CD14-positive monocyte (primary cell): ENCODE measurements around the gene CYP4F8. TPM values are rescaled to one million over a fixed set of nuclear protein-coding genes. Genes with fewer than 3 reads are reported as not detected.

Experiments
- DNase-seq, 3 donors: peaks; one replicate each; pipeline ENCODE4 v3.0.0-alpha.2; 2011 to 2022
- H2AFZ ChIP-seq: 2 replicates; pipeline ENCODE4 v1.6.0; 2012; ENCODE audit warnings: mild to moderate bottlenecking, low read depth, low read length, inconsistent platforms; ENCODE audit not compliant: insufficient read depth, poor library complexity, severe bottlenecking
- H3K27ac ChIP-seq, 2 donors: 1 replicate in 1 of 2; 2 replicates in 1 of 2; pipeline ENCODE4 v1.5.1; 2012 to 2013; ENCODE audit warnings: low read length in 2 of 2, control low read depth in 1 of 2, inconsistent platforms in 1 of 2, low read depth in 1 of 2, mild to moderate bottlenecking in 1 of 2
- H3K27me3 ChIP-seq, 2 donors: one replicate each; pipeline versions ENCODE4 v1.6.0 to v1.6.1; 2011 to 2013; ENCODE audit warnings: low read length in 2 of 2; ENCODE audit not compliant: control insufficient read depth in 2 of 2, insufficient read depth in 2 of 2
- H3K36me3 ChIP-seq, 2 donors: replicated peaks in 1 of 2; 1 replicate in 1 of 2; 2 replicates in 1 of 2; pipeline versions ENCODE4 v1.5.1 to v1.6.1; 2012 to 2013; ENCODE audit warnings: low read length in 2 of 2, control low read depth in 1 of 2, inconsistent platforms in 1 of 2, mild to moderate bottlenecking in 1 of 2; ENCODE audit not compliant: insufficient read depth in 2 of 2, control insufficient read depth in 1 of 2
- H3K4me1 ChIP-seq, 2 donors: 1 replicate in 1 of 2; 2 replicates in 1 of 2; pipeline versions ENCODE4 v1.5.1 to v1.6.1; 2012 to 2013; ENCODE audit warnings: low read length in 2 of 2, control low read depth in 1 of 2, inconsistent platforms in 1 of 2, mild to moderate bottlenecking in 1 of 2, moderate library complexity in 1 of 2; ENCODE audit not compliant: insufficient read depth in 2 of 2, control insufficient read depth in 1 of 2
- H3K4me2 ChIP-seq: replicated peaks from 2 replicates; pipeline ENCODE3; 2012; ENCODE audit warnings: low read length, moderate library complexity, mild to moderate bottlenecking; ENCODE audit not compliant: poor library complexity, severe bottlenecking; ENCODE audit errors: extremely low read depth
- H3K4me3 ChIP-seq, 3 experiments: fragments of 200-600 bp in 1 of 3; sonication (generic) in 1 of 3; replicated peaks in 1 of 3; 1 replicate in 2 of 3; 2 replicates in 1 of 3; pipeline ENCODE4 v1.5.1; 2011 to 2013; ENCODE audit warnings: low read length in 3 of 3, mild to moderate bottlenecking in 3 of 3, control low read depth in 2 of 3, low read depth in 2 of 3, inconsistent platforms in 1 of 3, moderate library complexity in 1 of 3
- H3K79me2 ChIP-seq: 2 replicates; pipeline ENCODE4 v1.6.0; 2012; ENCODE audit warnings: mild to moderate bottlenecking, control low read depth, inconsistent platforms, low read length, moderate library complexity; ENCODE audit not compliant: insufficient read depth
- H3K9ac ChIP-seq: 2 replicates; pipeline ENCODE4 v1.6.0; 2017; ENCODE audit warnings: low read length, mild to moderate bottlenecking; ENCODE audit not compliant: insufficient read depth, poor library complexity, severe bottlenecking
- H3K9me3 ChIP-seq, 2 donors: replicated peaks in 1 of 2; 1 replicate in 1 of 2; 2 replicates in 1 of 2; pipeline versions ENCODE4 v1.5.1 to v1.6.1; 2012 to 2013; ENCODE audit warnings: low read length in 2 of 2, control low read depth in 1 of 2; ENCODE audit not compliant: control insufficient read depth in 1 of 2, insufficient read depth in 1 of 2
- H4K20me1 ChIP-seq: 2 replicates; pipeline ENCODE4 v1.6.0; 2012; ENCODE audit warnings: mild to moderate bottlenecking, low read length, control low read depth, moderate library complexity; ENCODE audit not compliant: insufficient read depth
- H3K27ac Mint-ChIP-seq, 7 donors: one replicate each; pipeline ENCODE4 v1.8.0; 2020; ENCODE audit warnings: mild to moderate bottlenecking in 7 of 7, mixed read lengths in 7 of 7, moderate library complexity in 6 of 7, inconsistent platforms in 2 of 7
- H3K27me3 Mint-ChIP-seq, 3 donors: one replicate each; pipeline ENCODE4 v1.8.0; 2021 to 2022; ENCODE audit warnings: low read depth in 3 of 3, mild to moderate bottlenecking in 3 of 3, mixed read lengths in 3 of 3, moderate library complexity in 3 of 3, inconsistent platforms in 1 of 3
- H3K36me3 Mint-ChIP-seq, 2 donors: one replicate each; pipeline ENCODE4 v1.8.0; 2020; ENCODE audit warnings: mixed read lengths in 2 of 2, inconsistent platforms in 1 of 2, mild to moderate bottlenecking in 1 of 2
- H3K4me1 Mint-ChIP-seq: one replicate; pipeline ENCODE4 v1.8.0; 2020; ENCODE audit warnings: mild to moderate bottlenecking, mixed read lengths
- H3K4me3 Mint-ChIP-seq, 2 donors: one replicate each; pipeline ENCODE4 v1.8.0; 2020; ENCODE audit warnings: mild to moderate bottlenecking in 2 of 2, mixed read lengths in 2 of 2, moderate library complexity in 1 of 2
- H3K9me3 Mint-ChIP-seq, 7 donors: one replicate each; pipeline ENCODE4 v1.8.0; 2020 to 2022; ENCODE audit warnings: mixed read lengths in 7 of 7, mild to moderate bottlenecking in 6 of 7, moderate library complexity in 6 of 7, inconsistent platforms in 2 of 7
- CTCF ChIP-seq: fragments of 200-600 bp; IDR thresholded peaks from one replicate; pipeline ENCODE4 v1.8.0; 2022; ENCODE audit warnings: antibody characterized with exemption, mild to moderate bottlenecking
- WGBS: methylation state at CpG from one replicate; pipeline ENCODE4 v1.1.5; 2013; ENCODE audit warnings: missing lambda C conversion rate; ENCODE audit not compliant: insufficient coverage; 5-methylcytosine and 5-hydroxymethylcytosine counted together
- intact Hi-C, 2 donors: fragments of 100-400 bp; cut with micrococcal nuclease; formaldehyde crosslinking; loops; one replicate each; pipeline versions ENCODE4 v1.15.0 to v1.15.1; 2023
- polyA plus RNA-seq, 3 donors: library from polyadenylated mRNA; depleted of rRNA in 1 of 3; unstranded in 2 of 3; stranded (reverse) in 1 of 3; fragments of 300-500 nt in 2 of 3; fragments of >200 nt in 1 of 3; fragmentation: Illumina TruSeq in 2 of 3; gene quantifications; 1 replicate in 2 of 3; 2 replicates in 1 of 3; pipeline ENCODE4 v1.2.3, GENCODE V29; 2012 to 2021

CYP4F8 gene
- polyA plus RNA-seq, 3 donors: not detected

- no peaks in the 10 kb centered on the region for H3K79me2 ChIP-seq
- H2AFZ ChIP-seq: no peak overlapping the region
- no peak overlapping the region for H3K27ac Mint-ChIP-seq
- no peak for TF ChIP-seq CTCF
- no peak overlapping the region for H3K4me3 Mint-ChIP-seq
- no peak overlapping the region for H3K4me3 ChIP-seq
- no peaks in the 10 kb centered on the region for H3K4me1 Mint-ChIP-seq
- no peak overlapping the region for H3K9ac ChIP-seq
- no peak for DNase-seq
- no peaks in the 10 kb centered on the region for H3K4me1 ChIP-seq
- no CpG with 5 or more reads among the region's 3 CpGs for WGBS
- intact Hi-C loops: no loop called here
- peaks cover 2 to 44% of the 10 kb centered on the region in 2 donors for H3K36me3 Mint-ChIP-seq
- H3K36me3 ChIP-seq: no peaks in the 10 kb centered on the region
- no peaks in the 10 kb centered on the region for H4K20me1 ChIP-seq
- H3K9me3 Mint-ChIP-seq: peaks cover 0 to 2% (median 1%) of the 10 kb centered on the region in 7 donors
- no peak overlapping the region for H3K4me2 ChIP-seq
- peaks cover 2% of the 10 kb centered on the region in 2 donors for H3K27me3 ChIP-seq
- H3K27me3 Mint-ChIP-seq: peaks cover 0 to 18% (median 11%) of the 10 kb centered on the region in 3 donors
- no peaks in the 10 kb centered on the region for H3K9me3 ChIP-seq
- no peak overlapping the region for H3K27ac ChIP-seq
These were observed 36.8 kb downstream of the CYP4F8 start for GRCh38 chr19:15651791-15652190.

GRCh38 chr19:15652559-15653278 is 37.7 kb downstream of the CYP4F8 start:
- no peaks in the 10 kb centered on the region for H3K79me2 ChIP-seq
- H3K27ac Mint-ChIP-seq: no peak overlapping the region
- no peak for TF ChIP-seq CTCF
- no peak overlapping the region for H3K9ac ChIP-seq
- no peak overlapping the region for H3K4me3 Mint-ChIP-seq
- peaks cover 0 to 2% (median 0%) of the 10 kb centered on the region in 7 donors for H3K9me3 Mint-ChIP-seq
- DNase-seq: no peak
- no peak overlapping the region for H3K27ac ChIP-seq
- no peaks in the 10 kb centered on the region for H3K4me1 ChIP-seq
- H3K4me3 ChIP-seq: no peak overlapping the region
- no peaks in the 10 kb centered on the region for H3K4me1 Mint-ChIP-seq
- H3K36me3 Mint-ChIP-seq: peaks cover 2 to 38% of the 10 kb centered on the region in 2 donors
- no peaks in the 10 kb centered on the region for H3K9me3 ChIP-seq
- intact Hi-C loops: no loop called here
- peaks cover 0 to 18% (median 11%) of the 10 kb centered on the region in 3 donors for H3K27me3 Mint-ChIP-seq
- peaks cover 2% of the 10 kb centered on the region in 2 donors for H3K27me3 ChIP-seq
- 20% methylated on average over 2 of the region's 8 CpGs for WGBS
- no peaks in the 10 kb centered on the region for H4K20me1 ChIP-seq
- no peaks in the 10 kb centered on the region for H3K36me3 ChIP-seq
- no peak overlapping the region for H2AFZ ChIP-seq
- H3K4me2 ChIP-seq: no peak overlapping the region
